Measurements from ENCODE around the gene S100A8. TPM values are rescaled to one million over a fixed set of nuclear protein-coding genes. Genes with fewer than 3 reads are reported as not detected.
A peak's percentile ranks its signal among the peaks of the same experiment; 100 is the strongest.
"Not testable (repeated sequence)": the region's sequence is repeated elsewhere in the genome, so short reads cannot be mapped to it uniquely, and the experiment has no call there.

Gene S100A8
- polyA plus RNA-seq, 1 donor from 2014 or later, result 28.0 TPM

DNA sequence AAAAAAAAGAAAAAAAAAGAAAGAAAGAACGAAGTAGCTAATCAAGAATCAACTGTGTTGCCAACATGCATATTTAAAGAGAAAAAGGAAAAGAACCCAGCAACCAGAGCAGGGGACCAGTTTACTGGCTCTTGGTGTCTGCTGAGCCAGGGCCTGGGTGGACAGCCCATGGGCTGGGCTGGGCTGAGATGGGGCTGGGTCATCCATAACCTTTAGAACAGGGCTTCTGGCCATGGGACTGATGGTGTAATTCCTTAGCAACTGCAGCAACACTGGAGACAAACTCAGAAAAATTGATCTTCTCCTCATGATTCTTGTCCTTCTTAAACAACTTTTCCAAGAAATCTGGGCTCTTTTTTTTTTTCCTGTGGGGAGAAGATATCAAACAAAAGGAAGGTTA lies 35.9 kb upstream of the S100A8 start:
- Mint-ChIP-seq H3K4me3 (no peak overlapping the region), H3K4me1 (peaks cover 0 to 2% (median 0%) of the 10 kb centered on the region in 3 donors), H3K27ac (no peak overlapping the region), H3K9me3 (peaks cover 0 to 3% (median 0%) of the 10 kb centered on the region in 3 donors), H3K27me3 (peaks cover 17% of the 10 kb centered on the region), H3K36me3 (peaks cover 2% of the 10 kb centered on the region)

DNA sequence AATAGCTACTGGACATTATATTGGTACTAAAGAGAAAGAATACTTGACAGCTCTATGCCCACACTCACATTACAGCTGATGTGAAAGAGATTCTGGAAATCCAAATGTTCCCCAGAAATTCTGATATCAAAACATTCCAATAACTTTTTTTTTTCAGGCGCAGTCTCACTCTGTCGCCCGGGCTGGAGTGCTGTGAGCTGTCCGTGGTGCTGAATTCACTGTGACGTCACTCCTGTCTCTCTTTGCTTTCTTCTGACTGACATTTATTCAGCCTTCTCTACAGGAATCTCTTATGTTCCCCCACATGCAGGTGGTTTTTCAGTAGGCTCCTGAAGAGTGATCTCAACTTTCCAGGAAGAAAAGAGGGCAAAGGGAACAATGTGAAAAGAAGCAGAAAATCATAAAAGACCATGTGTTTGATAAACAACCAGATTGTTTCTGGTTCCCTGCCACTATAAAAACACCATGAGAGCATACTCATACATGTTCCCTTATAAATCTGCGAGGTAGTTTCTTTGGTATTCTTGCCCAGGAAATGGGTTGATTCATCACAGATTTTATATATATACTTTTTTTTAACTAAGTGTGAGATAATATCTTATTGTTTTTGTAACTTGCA lies 31.7 kb upstream of the S100A8 start:
- peaks cover 19% of the 10 kb centered on the region for H3K27me3 Mint-ChIP-seq

DNA sequence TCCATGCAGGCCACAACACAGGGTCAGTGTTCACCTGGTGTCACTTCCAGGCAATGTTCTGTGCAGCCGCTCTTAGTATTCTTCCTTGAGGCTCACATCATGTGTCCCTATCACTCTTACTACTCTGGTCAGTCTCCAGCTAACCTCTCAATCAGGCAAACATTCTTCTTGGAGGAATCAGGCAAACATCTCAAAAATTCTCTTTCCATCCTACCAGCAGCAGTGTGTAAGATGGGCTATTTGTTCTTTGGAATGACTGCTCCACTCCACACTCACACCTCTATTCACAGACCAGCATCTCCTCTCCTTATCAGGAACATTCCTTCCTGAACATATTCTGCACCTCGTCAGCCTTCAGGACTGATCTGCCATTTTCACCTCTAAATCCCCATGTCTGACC lies 29.4 kb upstream of the S100A8 start:
- H3K27ac Mint-ChIP-seq, result no peak overlapping the region
- H3K4me1 Mint-ChIP-seq, result peaks cover 0 to 2% (median 0%) of the 10 kb centered on the region in 3 donors
- no peak overlapping the region for H3K4me3 Mint-ChIP-seq
- H3K27me3 Mint-ChIP-seq, result peaks cover 12% of the 10 kb centered on the region
- no peaks in the 10 kb centered on the region for H3K36me3 Mint-ChIP-seq
- H3K9me3 Mint-ChIP-seq, result peaks cover 0 to 3% (median 2%) of the 10 kb centered on the region in 3 donors

More for the DNA sequence above, 31.7 kb upstream of the S100A8 start:
- H3K9me3 Mint-ChIP-seq, result peaks cover 0 to 3% (median 2%) of the 10 kb centered on the region in 3 donors
- H3K27ac Mint-ChIP-seq, result no peak overlapping the region
- H3K4me1 Mint-ChIP-seq, result no peaks in the 10 kb centered on the region
- H3K36me3 Mint-ChIP-seq, result no peaks in the 10 kb centered on the region
- no peak overlapping the region for H3K4me3 Mint-ChIP-seq

DNA sequence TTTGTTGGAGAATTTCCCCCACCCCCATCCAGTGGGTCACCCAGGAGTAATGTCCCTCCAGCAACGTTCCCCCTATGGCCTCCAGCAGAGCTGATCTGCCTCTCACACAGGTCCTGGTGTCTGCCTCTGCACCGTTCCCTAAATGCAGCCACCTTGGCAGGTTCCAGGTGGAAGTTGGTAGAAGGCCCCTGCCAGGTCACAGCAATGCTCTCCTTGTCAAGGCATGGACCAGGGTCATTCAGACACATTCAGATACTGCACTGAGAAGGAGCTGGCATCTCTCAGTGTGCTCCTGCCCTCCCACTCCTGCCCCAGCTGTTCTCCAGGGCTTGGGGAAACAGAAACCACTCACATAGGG lies 28.5 kb upstream of the S100A8 start:
- not testable (repeated sequence) for H3K27ac Mint-ChIP-seq, H3K4me1 Mint-ChIP-seq, H3K27me3 Mint-ChIP-seq, H3K4me3 Mint-ChIP-seq, H3K36me3 Mint-ChIP-seq, H3K9me3 Mint-ChIP-seq

DNA sequence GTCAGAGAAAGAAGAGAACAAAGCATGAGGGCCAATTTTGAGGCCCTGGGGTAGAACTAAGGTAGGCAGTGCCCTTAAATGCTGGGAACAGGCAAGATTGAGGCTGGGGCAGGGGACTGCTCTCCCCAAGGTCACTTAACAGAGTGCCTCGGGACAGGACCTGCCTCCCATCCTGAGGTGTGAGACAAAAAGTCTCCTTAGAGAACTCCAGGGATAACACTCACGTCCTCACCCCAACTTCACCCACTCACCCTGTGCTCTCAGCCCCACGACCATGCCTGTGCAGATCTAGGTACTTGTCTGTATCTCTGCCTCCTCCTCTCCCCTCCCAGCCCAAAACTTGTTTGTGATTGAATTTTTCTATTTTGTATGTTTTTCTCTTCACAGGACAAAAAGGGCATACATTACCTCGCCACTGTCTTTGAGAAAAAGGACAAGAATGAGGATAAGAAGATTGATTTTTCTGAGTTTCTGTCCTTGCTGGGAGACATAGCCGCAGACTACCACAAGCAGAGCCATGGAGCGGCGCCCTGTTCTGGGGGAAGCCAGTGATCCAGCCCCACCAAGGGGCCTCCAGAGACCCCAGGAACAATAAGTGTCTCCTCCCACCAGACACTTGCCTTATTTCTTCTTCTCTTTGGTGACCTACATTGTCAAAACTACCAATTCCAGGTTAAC lies 28.0 kb upstream of the S100A8 start:
- not testable (repeated sequence) for H3K4me3 Mint-ChIP-seq, H3K4me1 Mint-ChIP-seq, H3K27me3 Mint-ChIP-seq, H3K36me3 Mint-ChIP-seq, H3K9me3 Mint-ChIP-seq, H3K27ac Mint-ChIP-seq

DNA sequence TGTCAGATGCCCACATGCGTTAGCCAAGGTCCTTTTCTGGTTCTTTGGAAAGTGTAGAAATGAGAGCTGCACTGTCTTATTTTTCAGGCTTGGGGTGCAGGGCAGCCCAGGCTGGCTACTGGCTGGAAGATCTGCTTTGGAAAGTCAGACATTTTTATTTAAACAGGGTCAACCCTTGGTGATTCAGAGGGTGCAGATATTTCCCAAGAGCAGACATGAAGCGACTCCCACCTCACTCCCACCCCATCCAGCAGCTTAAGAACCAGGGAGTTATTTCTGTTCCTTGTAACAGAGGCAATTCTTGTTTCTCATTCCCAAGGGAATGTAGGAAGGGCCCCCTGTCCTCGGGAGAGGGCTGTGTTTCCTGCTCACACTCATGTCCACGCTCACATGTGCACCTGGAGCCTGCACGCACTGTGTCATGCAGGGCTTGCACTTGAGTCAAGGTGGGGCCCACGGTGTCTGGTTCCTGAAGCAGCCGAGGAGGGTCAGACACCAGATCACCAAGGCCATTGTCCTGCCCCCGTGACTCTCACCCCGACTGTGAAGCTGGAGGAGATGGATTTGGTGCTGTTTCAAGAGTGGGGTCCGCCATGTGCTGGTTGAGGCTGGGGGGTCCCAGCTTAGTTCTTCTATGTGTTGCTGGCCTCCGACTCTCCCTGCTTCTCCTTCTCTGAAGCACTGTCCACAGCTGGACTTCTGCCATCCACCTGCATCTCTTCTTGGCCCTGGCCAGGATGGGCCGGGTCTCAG lies 26.4 kb upstream of the S100A8 start:
- peaks cover 0 to 4% (median 2%) of the 10 kb centered on the region in 3 donors for H3K9me3 Mint-ChIP-seq
- H3K27ac Mint-ChIP-seq, result no peak overlapping the region
- H3K4me1 Mint-ChIP-seq, result peaks cover 0 to 5% (median 2%) of the 10 kb centered on the region in 3 donors
- H3K4me3 Mint-ChIP-seq, result no peak overlapping the region
- peaks cover 6% of the 10 kb centered on the region for H3K27me3 Mint-ChIP-seq
- no peaks in the 10 kb centered on the region for H3K36me3 Mint-ChIP-seq

DNA sequence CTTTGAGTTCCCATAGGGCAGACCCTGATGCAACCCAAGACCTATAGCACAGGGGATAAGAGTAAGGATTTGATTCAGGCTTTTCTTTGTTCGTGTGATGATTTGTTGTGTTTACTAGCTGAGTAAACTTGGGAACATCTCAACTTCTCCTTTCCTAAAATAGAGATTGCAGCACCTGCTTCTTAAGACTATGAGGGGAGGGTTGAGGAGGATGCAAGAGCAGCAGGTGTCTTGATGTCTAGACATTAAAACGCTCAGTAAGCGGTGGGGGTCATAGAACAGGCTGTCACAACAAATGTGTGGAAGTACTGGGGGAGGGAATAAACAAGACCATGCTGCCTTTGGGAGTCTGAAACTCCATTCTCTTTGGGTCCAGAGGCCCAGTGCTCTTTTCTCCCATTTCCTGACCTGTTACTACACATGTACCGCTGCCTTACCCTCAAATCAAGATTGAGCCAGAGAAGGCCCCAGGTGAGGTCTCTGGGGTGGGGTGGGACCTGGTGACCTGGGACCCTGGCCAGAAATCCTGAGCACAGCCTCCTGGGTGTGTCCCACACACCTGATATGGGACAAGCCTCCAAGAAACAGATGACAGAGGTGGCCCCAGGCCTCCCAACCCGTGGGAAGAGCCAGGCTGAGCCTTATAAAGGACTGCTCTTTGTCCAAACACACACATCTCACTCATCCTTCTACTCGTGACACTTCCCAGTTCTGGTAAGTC lies 25.1 kb upstream of the S100A8 start, which contains the start of gene S100A7A:
S100A7A (plus strand) TSS at position 671 of the 721 bp plus-strand sequence. CDS start 1,563 bp downstream, outside the sequence.
- Mint-ChIP-seq H3K4me1 (peaks cover 0 to 5% (median 2%) of the 10 kb centered on the region in 3 donors), H3K9me3 (peaks cover 0 to 7% (median 3%) of the 10 kb centered on the region in 3 donors), H3K36me3 (no peaks in the 10 kb centered on the region), H3K4me3 (peak within 1 kb of the TSS in 1 of 4 donors; percentile 70), H3K27me3 (peaks cover 6% of the 10 kb centered on the region), H3K27ac (no peak within 1 kb of the TSS)

DNA sequence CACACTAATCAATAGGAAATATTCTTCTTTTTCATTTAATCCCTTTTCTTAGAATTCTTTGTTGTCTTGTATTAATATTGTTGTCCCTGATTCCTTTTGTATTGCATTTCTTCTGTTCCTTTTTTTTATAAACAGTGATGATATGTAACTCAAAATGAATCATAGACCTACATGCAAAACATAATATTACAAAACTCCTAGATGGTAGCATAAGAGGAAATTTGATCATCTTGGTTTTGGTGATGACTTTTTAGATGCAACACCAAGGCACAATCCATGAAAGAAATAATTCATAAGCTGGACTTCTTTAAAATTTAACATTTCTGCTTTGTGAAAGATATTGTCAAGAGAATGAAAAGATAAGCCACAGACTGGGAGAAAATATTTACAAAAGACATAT lies 23.1 kb upstream of the S100A8 start:
- not testable (repeated sequence) for H3K4me1 Mint-ChIP-seq, H3K36me3 Mint-ChIP-seq, H3K27me3 Mint-ChIP-seq, H3K27ac Mint-ChIP-seq, H3K9me3 Mint-ChIP-seq, H3K4me3 Mint-ChIP-seq

DNA sequence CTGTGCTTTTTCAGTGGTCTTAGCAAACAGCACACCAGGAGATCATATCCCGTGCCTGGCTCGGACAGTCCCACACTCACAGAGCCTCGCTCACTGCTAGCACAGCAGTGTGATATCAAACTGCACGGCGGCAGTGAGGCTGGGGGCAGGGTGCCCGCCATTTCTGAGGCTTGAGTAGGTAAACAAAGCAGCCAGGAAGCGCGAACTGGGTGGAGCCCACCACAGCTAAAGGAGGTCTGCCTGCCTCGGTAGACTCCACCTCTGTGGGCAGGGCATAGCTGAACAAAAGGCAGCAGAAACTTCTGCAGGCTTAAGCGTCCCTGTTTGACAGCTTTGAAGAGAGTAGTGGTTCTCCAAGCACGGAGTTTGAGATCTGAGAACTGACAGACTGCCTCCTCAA lies 16.4 kb upstream of the S100A8 start:
- peaks cover 16% of the 10 kb centered on the region for H3K27me3 Mint-ChIP-seq
- H3K4me3 Mint-ChIP-seq, H3K9me3 Mint-ChIP-seq, H3K27ac Mint-ChIP-seq, H3K4me1 Mint-ChIP-seq, H3K36me3 Mint-ChIP-seq: not testable (repeated sequence)

DNA sequence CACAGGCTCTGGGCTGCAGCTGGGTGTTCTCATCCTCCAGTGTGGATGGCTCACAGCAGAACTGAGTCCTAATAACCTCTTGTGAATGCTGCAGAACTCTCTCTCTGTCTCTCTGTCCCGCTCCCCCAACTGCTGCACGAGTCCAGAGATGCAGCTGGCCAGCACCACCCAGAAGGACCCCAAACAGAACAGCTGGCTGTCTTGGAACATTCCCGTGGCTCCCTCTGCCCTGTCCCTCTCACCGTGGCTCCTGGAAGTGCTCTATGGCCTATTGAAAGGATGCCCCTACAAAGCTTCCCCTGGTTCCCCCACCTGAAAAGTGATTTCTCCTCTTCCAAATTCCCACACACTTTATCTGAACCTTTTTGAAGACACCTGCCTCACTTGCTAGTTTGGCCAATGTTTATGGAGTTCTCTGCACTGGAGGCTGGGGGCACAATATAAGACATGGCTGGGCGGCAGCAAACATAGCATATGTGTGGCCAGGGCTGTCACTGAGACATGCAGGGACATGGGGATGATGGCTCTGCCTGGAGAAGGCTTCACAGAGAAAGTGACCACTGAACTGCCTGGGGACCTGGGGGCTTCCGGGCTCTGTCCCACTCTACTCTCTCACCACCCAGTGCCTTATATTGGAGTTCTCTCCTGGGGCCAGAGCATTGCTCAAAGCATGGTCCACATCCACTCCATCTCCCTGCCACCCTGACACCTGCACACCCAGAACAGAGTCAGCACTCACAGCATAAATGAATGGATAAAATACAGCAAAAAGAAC lies 15.1 kb upstream of the S100A8 start:
- not testable (repeated sequence) for H3K27ac Mint-ChIP-seq, H3K4me3 Mint-ChIP-seq, H3K36me3 Mint-ChIP-seq, H3K4me1 Mint-ChIP-seq, H3K9me3 Mint-ChIP-seq
- H3K27me3 Mint-ChIP-seq, result peaks cover 19% of the 10 kb centered on the region

DNA sequence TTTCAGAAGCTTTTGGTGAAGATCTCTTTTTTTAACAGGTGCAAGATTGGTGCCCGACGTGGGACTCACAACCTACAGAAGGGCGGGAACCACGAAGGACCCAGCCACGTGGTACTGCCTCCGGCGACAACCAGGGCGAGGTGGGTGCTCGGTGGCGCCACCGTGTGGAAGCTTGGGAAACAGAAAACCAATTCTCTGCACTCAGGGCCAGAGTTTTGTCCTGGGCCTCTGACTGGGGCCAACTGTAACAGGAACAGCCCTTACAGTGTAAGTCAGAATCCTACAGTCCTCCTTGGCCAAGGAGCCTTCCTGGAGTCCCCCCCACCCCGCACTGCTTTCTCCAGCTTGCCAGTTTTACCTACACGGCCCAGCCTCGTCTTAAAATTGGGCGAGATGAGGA lies 13.9 kb upstream of the S100A8 start:
- Mint-ChIP-seq H3K27me3 (peaks cover 18% of the 10 kb centered on the region), H3K4me3 (no peak overlapping the region), H3K27ac (no peak overlapping the region), H3K4me1 (no peaks in the 10 kb centered on the region), H3K9me3 (peaks cover 0 to 4% (median 0%) of the 10 kb centered on the region in 3 donors), H3K36me3 (no peaks in the 10 kb centered on the region)

DNA sequence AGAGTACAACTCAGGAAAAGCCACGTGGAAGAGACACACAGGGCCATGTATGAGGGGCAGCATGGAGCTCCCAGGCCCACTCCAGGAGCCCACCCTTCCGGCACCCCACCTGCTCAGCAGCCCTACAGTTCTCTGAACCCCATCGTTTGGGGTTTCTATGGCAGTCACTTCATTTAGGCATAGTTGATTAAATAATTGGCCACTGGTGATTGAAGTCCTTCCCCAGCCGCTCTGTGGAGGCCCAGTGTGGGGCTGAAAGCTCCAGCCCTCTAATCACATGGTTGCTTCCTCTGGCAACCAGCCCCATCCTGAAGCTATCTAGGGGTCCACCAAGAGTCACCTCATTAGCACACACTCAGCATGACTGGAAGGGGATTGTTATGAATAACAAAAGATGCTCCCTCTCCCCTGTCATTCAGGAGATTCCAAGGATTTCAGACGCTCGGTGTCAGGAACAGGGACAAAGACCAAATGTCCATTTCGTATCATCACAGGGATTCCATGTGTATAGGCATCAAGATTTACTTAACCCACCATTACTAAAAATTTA lies 13.3 kb upstream of the S100A8 start:
- Mint-ChIP-seq H3K4me1 (no peaks in the 10 kb centered on the region), H3K36me3 (no peaks in the 10 kb centered on the region), H3K9me3 (peaks cover 0 to 4% (median 0%) of the 10 kb centered on the region in 3 donors), H3K4me3 (no peak overlapping the region), H3K27ac (no peak overlapping the region), H3K27me3 (peaks cover 18% of the 10 kb centered on the region)

DNA sequence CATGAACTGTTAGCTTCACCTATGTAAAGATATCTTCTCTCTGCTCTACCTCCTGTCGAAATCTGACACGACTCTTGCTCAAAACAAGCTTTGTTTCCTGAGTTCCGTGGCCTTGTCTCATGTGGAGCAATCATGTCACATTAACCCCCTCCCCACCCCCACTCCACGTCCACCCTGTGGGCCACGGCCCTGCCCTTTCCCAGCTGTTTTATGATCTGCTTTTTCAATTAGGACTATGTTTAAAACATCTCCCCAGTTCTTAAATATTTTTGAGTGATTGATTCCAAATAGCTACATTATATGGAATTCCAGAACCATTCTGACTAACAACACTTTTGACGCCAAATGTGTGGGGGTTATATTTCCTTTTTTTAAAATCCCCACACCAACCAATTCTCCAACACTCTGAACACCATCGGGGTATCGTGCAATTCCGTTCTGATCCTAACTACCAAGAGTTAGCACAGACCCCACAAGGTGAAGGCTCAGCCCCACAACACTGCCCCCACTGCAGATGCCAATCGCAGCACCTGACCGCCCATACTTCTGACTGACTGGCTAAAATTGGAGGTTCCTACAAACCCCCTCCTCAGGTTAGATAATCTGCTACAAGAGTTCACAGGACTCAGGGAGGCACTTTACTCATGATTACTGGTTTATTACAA lies 12.7 kb upstream of the S100A8 start:
- Mint-ChIP-seq H3K27me3 (peaks cover 17% of the 10 kb centered on the region), H3K27ac (no peak overlapping the region), H3K36me3 (no peaks in the 10 kb centered on the region), H3K4me3 (no peak overlapping the region), H3K4me1 (no peaks in the 10 kb centered on the region), H3K9me3 (peaks cover 0 to 4% (median 0%) of the 10 kb centered on the region in 3 donors)

DNA sequence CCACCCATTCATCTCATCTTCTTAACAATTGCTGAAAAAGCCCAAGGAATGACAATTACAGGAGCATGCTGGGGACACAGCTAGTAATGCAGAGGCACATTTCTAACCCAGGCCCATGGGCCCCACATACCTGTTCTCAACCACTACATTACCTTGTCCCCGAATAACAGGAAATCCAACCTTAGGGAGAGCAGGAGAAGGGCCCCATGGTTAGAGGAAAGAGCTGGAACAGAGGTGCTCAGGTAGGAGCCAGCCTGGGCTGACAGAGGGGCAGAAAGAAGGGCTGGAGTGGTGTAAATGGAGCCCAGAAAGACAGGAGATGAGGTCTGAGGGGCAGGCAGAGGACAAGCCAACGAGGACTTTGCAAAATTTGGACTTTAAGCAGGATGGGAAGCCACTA lies 11.4 kb upstream of the S100A8 start:
- no peaks in the 10 kb centered on the region for H3K36me3 Mint-ChIP-seq
- peaks cover 15% of the 10 kb centered on the region for H3K27me3 Mint-ChIP-seq
- H3K4me1 Mint-ChIP-seq, result no peaks in the 10 kb centered on the region
- H3K9me3 Mint-ChIP-seq, result no peaks in the 10 kb centered on the region
- no peak overlapping the region for H3K27ac Mint-ChIP-seq
- no peak overlapping the region for H3K4me3 Mint-ChIP-seq
